ENCODE data around the gene DNASE1L1. TPM values are rescaled to one million over a fixed set of nuclear protein-coding genes. Genes with fewer than 3 reads are reported as not detected.

Gene DNASE1L1
- total RNA-seq, 1 donor from 2014 or later = 56.3 TPM

GRCh38 chrX:154363706-154364439 is 45.2 kb downstream of the DNASE1L1 start:
- no peaks in the 10 kb centered on the region for H3K27me3 ChIP-seq (ENCODE audit: low read depth)
- TF ChIP-seq CTCF (IDR thresholded peaks at IDR 0.05; ENCODE audit: borderline replicate concordance) = no peak
- H3K4me3 ChIP-seq = no peak overlapping the region
- DNase-seq = no peak
- no peak overlapping the region for H3K27ac ChIP-seq (replicated peaks)
- intact Hi-C loops (cut with micrococcal nuclease) = no loop called here
- H3K36me3 ChIP-seq = peaks cover 86% of the 10 kb centered on the region
- no peaks in the 10 kb centered on the region for H3K9me3 ChIP-seq (replicated peaks)
- peaks cover 55% of the 10 kb centered on the region for H3K4me1 ChIP-seq

GRCh38 chrX:154362085-154362742 is 46.8 kb downstream of the DNASE1L1 start:
- peak overlapping the region; percentile 16 for H3K27ac ChIP-seq (replicated peaks)
- intact Hi-C loops (cut with micrococcal nuclease) = no loop called here
- H3K4me1 ChIP-seq = peaks cover 45% of the 10 kb centered on the region
- no peaks in the 10 kb centered on the region for H3K27me3 ChIP-seq (ENCODE audit: low read depth)
- TF ChIP-seq CTCF (IDR thresholded peaks at IDR 0.05; ENCODE audit: borderline replicate concordance) = no peak
- H3K9me3 ChIP-seq (replicated peaks) = no peaks in the 10 kb centered on the region
- H3K4me3 ChIP-seq = no peak overlapping the region
- DNase-seq = no peak
- peaks cover 96% of the 10 kb centered on the region for H3K36me3 ChIP-seq

- Histone ChIP-seq H3K4me1 (peaks cover 29% of the 10 kb centered on the region), H3K27ac (replicated peaks) (peak overlapping the region; percentile 46), H3K27me3 (ENCODE audit: low read depth) (no peaks in the 10 kb centered on the region), H3K36me3 (peaks cover 95% of the 10 kb centered on the region), H3K9me3 (replicated peaks) (no peaks in the 10 kb centered on the region), H3K4me3 (no peak overlapping the region)
- TF ChIP-seq CTCF (IDR thresholded peaks at IDR 0.05; ENCODE audit: borderline replicate concordance) = no peak
- intact Hi-C loops (cut with micrococcal nuclease) = no loop called here
- DNase-seq = no peak
Observed at GRCh38 chrX:154360155-154360713, 48.8 kb downstream of the DNASE1L1 start.

GRCh38 chrX:154359362-154360154 is 49.5 kb downstream of the DNASE1L1 start:
- Histone ChIP-seq H3K9me3 (replicated peaks) (no peaks in the 10 kb centered on the region), H3K4me3 (no peak overlapping the region), H3K27ac (replicated peaks) (peak overlapping the region; percentile 46), H3K27me3 (ENCODE audit: low read depth) (no peaks in the 10 kb centered on the region), H3K36me3 (peaks cover 95% of the 10 kb centered on the region), H3K4me1 (peaks cover 26% of the 10 kb centered on the region)
- no peak for TF ChIP-seq CTCF (IDR thresholded peaks at IDR 0.05; ENCODE audit: borderline replicate concordance)
- intact Hi-C loops (cut with micrococcal nuclease) = no loop called here
- no peak for DNase-seq

- no peak overlapping the region for H3K4me3 ChIP-seq
- no peak for TF ChIP-seq CTCF (IDR thresholded peaks at IDR 0.05; ENCODE audit: borderline replicate concordance)
- intact Hi-C loops (cut with micrococcal nuclease) = no loop called here
- no peaks in the 10 kb centered on the region for H3K27me3 ChIP-seq (ENCODE audit: low read depth)
- no peaks in the 10 kb centered on the region for H3K9me3 ChIP-seq (replicated peaks)
- H3K36me3 ChIP-seq = peaks cover 95% of the 10 kb centered on the region
- no peak for DNase-seq
- peak overlapping the region; percentile 46 for H3K27ac ChIP-seq (replicated peaks)
- H3K4me1 ChIP-seq = peaks cover 26% of the 10 kb centered on the region
Observed at GRCh38 chrX:154358829-154359228, 50.2 kb downstream of the DNASE1L1 start.
